Measurements from ENCODE around the gene LIFR. TPM values are rescaled to one million over a fixed set of nuclear protein-coding genes. Genes with fewer than 3 reads are reported as not detected.

Gene LIFR
- total RNA-seq, 1 experiment from 2014 or later = 7.8 TPM

DNA sequence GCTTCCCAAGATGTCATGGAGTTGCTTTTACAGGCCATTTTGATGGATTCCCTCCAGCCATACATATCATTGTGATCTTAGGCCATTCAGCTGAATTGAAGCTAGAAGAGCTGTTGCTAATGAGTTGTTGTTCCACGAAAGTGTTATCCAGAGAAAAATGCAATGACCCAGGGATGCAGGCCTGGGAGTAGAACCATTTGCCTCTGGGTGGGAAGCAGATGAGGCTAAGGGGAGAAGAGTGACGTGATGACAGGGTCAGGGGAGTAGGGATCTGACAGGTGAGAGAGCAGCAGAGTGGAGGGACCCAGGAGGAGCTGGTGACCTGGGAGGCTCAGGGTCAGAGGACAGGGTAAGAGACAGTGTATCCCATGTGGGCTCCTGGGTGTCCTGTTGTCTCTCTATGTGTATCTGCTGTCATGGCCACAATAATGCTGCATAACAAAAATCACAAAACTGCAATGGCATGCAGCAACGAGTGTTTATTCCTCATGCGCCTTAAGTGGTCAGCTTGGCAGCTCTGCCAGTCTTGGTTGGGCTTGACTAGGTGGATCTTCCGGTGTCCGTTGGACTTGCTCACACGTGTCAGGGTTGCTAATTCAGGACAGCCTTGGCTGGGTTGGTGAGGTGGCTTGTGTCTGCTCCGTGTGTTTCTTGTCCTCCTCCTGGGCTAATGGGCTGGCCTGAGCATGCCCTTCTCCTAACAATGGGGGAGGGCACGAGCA lies 90.6 kb downstream of the LIFR start:
- Histone ChIP-seq H2BK120ac (ENCODE audit: low read depth, low read length, poor library complexity, severe bottlenecking) (no peak overlapping the region), H2AFZ (ENCODE audit: low read length) (no peak overlapping the region), H3K27me3 (ENCODE audit: insufficient read depth, low read length) (no peaks in the 10 kb centered on the region), H3K18ac (ENCODE audit: insufficient read length, low read depth, low read length) (no peak overlapping the region), H3K9me3 (ENCODE audit: control insufficient read depth, low read depth, low read length) (no peaks in the 10 kb centered on the region), H4K20me1 (ENCODE audit: control insufficient read depth, insufficient read depth, insufficient read length) (no peaks in the 10 kb centered on the region), H3K56ac (ENCODE audit: insufficient read length, low read depth, low read length) (no peak overlapping the region), H3K14ac (ENCODE audit: insufficient read depth, low read length) (no peak overlapping the region), H3K23me2 (ENCODE audit: insufficient read length, low read depth, low read length, poor library complexity, severe bottlenecking) (no peaks in the 10 kb centered on the region), H3K4me2 (ENCODE audit: insufficient read depth, insufficient read length, low read length) (no peak overlapping the region), H2BK5ac (ENCODE audit: insufficient read length, low read length) (no peak overlapping the region), H4K91ac (ENCODE audit: insufficient read length, low read depth, low read length) (no peak overlapping the region), H2BK20ac (ENCODE audit: low read depth, low read length, poor library complexity, severe bottlenecking) (no peak overlapping the region), H3K27ac (ENCODE audit: insufficient read length, low read depth, low read length) (no peak overlapping the region), H4K5ac (ENCODE audit: insufficient read length, low read depth, low read length) (no peak overlapping the region), H3T11ph (ENCODE audit: low read length) (no peak overlapping the region), H3K79me2 (ENCODE audit: insufficient read depth, low read length) (no peaks in the 10 kb centered on the region), H2BK15ac (ENCODE audit: low read depth, low read length) (no peak overlapping the region), H3K9ac (ENCODE audit: extremely low read depth, insufficient read length, low read length) (no peak overlapping the region), H4K8ac (replicated peaks; ENCODE audit: insufficient read length, low read depth, low read length) (no peak overlapping the region), H3K4ac (ENCODE audit: low read depth, low read length) (no peak overlapping the region), H3K23ac (ENCODE audit: insufficient read length, low read depth, low read length) (no peak overlapping the region), H3K4me1 (ENCODE audit: insufficient read depth, low read length) (no peaks in the 10 kb centered on the region), H3K79me1 (ENCODE audit: insufficient read depth, low read depth, low read length, poor library complexity, severe bottlenecking) (no peaks in the 10 kb centered on the region), H2BK12ac (ENCODE audit: insufficient read length, low read depth, low read length) (no peak overlapping the region), H2AK5ac (ENCODE audit: insufficient read length, low read length) (no peak overlapping the region)
- Mint-ChIP-seq H3K4me1 (peaks cover 15 to 21% of the 10 kb centered on the region in 2 experiments), H3K36me3 (ENCODE audit: insufficient read depth in 1 of 3, low read depth in 3 of 3) (no peaks in the 10 kb centered on the region; a peak in 1 of 7 replicates), H3K27ac (no peak overlapping the region), H3K27me3 (ENCODE audit: low read depth) (peaks cover 2% of the 10 kb centered on the region), H3K9me3 (no peaks in the 10 kb centered on the region), H3K4me3 (no peak overlapping the region)
- WGBS (ENCODE audit: extremely low coverage, insufficient read length, low lambda C conversion rate) = no CpG with 5 or more reads among the region's 9 CpGs
- DNase-seq = no peak
- TF ChIP-seq, protein P1, sequence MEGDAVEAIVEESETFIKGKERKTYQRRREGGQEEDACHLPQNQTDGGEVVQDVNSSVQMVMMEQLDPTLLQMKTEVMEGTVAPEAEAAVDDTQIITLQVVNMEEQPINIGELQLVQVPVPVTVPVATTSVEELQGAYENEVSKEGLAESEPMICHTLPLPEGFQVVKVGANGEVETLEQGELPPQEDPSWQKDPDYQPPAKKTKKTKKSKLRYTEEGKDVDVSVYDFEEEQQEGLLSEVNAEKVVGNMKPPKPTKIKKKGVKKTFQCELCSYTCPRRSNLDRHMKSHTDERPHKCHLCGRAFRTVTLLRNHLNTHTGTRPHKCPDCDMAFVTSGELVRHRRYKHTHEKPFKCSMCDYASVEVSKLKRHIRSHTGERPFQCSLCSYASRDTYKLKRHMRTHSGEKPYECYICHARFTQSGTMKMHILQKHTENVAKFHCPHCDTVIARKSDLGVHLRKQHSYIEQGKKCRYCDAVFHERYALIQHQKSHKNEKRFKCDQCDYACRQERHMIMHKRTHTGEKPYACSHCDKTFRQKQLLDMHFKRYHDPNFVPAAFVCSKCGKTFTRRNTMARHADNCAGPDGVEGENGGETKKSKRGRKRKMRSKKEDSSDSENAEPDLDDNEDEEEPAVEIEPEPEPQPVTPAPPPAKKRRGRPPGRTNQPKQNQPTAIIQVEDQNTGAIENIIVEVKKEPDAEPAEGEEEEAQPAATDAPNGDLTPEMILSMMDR (conservative IDR thresholded peaks at IDR 0.05) = no peak

All from H9 (cell line).